HEK293 (cell line): ENCODE data around the gene RAB40C.
A peak's percentile ranks its signal among the peaks of the same experiment; 100 is the strongest.

Source experiments
- CTCF ChIA-PET: fragments of 350-600 bp; formaldehyde crosslinking; extraction: SDS; loops from one replicate; lab custom pipeline; 2021; ENCODE audit warnings: antibody characterized with exemption; lab: Yijun Ruan, JAX
- POLR2A ChIA-PET: fragments of 300-600 bp; formaldehyde crosslinking; extraction: SDS; loops from one replicate; lab custom pipeline; 2020; ENCODE audit warnings: antibody characterized with exemption, inconsistent platforms; lab: Yijun Ruan, JAX
- H3K27ac ChIP-seq: fragments of 200-500 bp; sonication (Bioruptor generic); 2 replicates; pipeline ENCODE4 v1.5.1; 2014; ENCODE audit warnings: low read depth, low read length, control low read depth, inconsistent platforms; ENCODE audit errors: extremely low read depth
- H3K36me3 ChIP-seq, 2 experiments: fragments of 200-500 bp in 1 of 2; sonication (Bioruptor generic) in 1 of 2; 1 replicate in 1 of 2; 2 replicates in 1 of 2; pipeline ENCODE4 v1.5.1; 2014 to 2017; ENCODE audit warnings: inconsistent platforms in 2 of 2, low read length in 2 of 2; ENCODE audit not compliant: control insufficient read depth in 2 of 2, insufficient read depth in 1 of 2
- H3K4me1 ChIP-seq: fragments of 200-500 bp; sonication (Bioruptor generic); 2 replicates; pipeline ENCODE4 v1.5.1; 2014; ENCODE audit warnings: mild to moderate bottlenecking, low read length, inconsistent platforms; ENCODE audit not compliant: control insufficient read depth, insufficient read depth
- H3K4me3 ChIP-seq: 2 replicates; pipeline ENCODE4 v1.5.1; 2011; ENCODE audit warnings: low read depth, mild to moderate bottlenecking, control low read depth, low read length, moderate library complexity
- H3K9me3 ChIP-seq: fragments of 200-500 bp; sonication (Bioruptor generic); 2 replicates; pipeline ENCODE4 v1.5.1; 2014; ENCODE audit warnings: low read depth, low read length, inconsistent platforms; ENCODE audit not compliant: control insufficient read depth, insufficient read depth
- AEBP2 ChIP-seq: fragments of 450-650 bp; formaldehyde crosslinking; IDR thresholded peaks from 2 replicates; pipeline ENCODE4 v1.5.1; 2016; ENCODE audit warnings: missing biosample characterization, missing genetic modification characterization, borderline replicate concordance
- BCL6B ChIP-seq: fragments of 450-650 bp; formaldehyde crosslinking; IDR thresholded peaks from 2 replicates; pipeline ENCODE4 v1.5.1; 2017; ENCODE audit warnings: missing biosample characterization, missing genetic modification characterization
- GLI4 ChIP-seq: fragments of 450-650 bp; formaldehyde crosslinking; IDR thresholded peaks from 2 replicates; pipeline ENCODE4 v1.5.1; 2016; ENCODE audit warnings: missing biosample characterization, missing genetic modification characterization
- GLIS1 ChIP-seq: fragments of 450-650 bp; formaldehyde crosslinking; IDR thresholded peaks from 2 replicates; pipeline ENCODE4 v1.5.1; 2016; ENCODE audit warnings: missing biosample characterization, missing genetic modification characterization
- IKZF3 ChIP-seq: fragments of 450-650 bp; IDR thresholded peaks from 2 replicates; pipeline ENCODE4 v1.5.0; 2018; ENCODE audit warnings: missing biosample characterization, mild to moderate bottlenecking, missing genetic modification characterization, moderate library complexity
- KLF8 ChIP-seq: fragments of 450-650 bp; formaldehyde crosslinking; IDR thresholded peaks from 2 replicates; pipeline ENCODE4 v1.5.1; 2016; ENCODE audit warnings: missing biosample characterization, missing genetic modification characterization
- REPIN1 ChIP-seq: fragments of 450-650 bp; formaldehyde crosslinking; IDR thresholded peaks from 2 replicates; pipeline ENCODE4 v1.5.1; 2017; ENCODE audit warnings: missing biosample characterization, missing genetic modification characterization, low read depth
- SCRT1 ChIP-seq: fragments of 450-650 bp; formaldehyde crosslinking; IDR thresholded peaks from 2 replicates; pipeline ENCODE4 v1.5.1; 2016; ENCODE audit warnings: missing biosample characterization, missing genetic modification characterization, borderline replicate concordance
- SP7 ChIP-seq: fragments of 450-650 bp; formaldehyde crosslinking; IDR thresholded peaks from 2 replicates; pipeline ENCODE4 v1.5.1; 2016; ENCODE audit warnings: missing biosample characterization, missing genetic modification characterization
- YY1 ChIP-seq: fragments of 450-650 bp; formaldehyde crosslinking; IDR thresholded peaks from 2 replicates; pipeline ENCODE4 v1.5.1; 2018; ENCODE audit warnings: missing biosample characterization, missing genetic modification characterization
- ZBTB11 ChIP-seq: fragments of 450-650 bp; formaldehyde crosslinking; conservative IDR thresholded peaks from 2 replicates; pipeline ENCODE4 v1.5.1; 2016; ENCODE audit warnings: low read depth, missing biosample characterization, missing genetic modification characterization
- ZBTB17 ChIP-seq: fragments of 450-650 bp; formaldehyde crosslinking; IDR thresholded peaks from 2 replicates; pipeline ENCODE4 v1.5.1; 2016; ENCODE audit warnings: missing biosample characterization, missing genetic modification characterization
- ZBTB21 ChIP-seq: fragments of 450-650 bp; formaldehyde crosslinking; IDR thresholded peaks from 2 replicates; pipeline ENCODE4 v1.5.1; 2017; ENCODE audit warnings: missing biosample characterization, missing genetic modification characterization
- ZBTB48 ChIP-seq: fragments of 450-650 bp; formaldehyde crosslinking; IDR thresholded peaks from 2 replicates; pipeline ENCODE4 v1.5.1; 2016; ENCODE audit warnings: missing biosample characterization, missing genetic modification characterization
- ZBTB8A ChIP-seq: fragments of 450-650 bp; formaldehyde crosslinking; IDR thresholded peaks from 2 replicates; pipeline ENCODE4 v1.5.1; 2016; ENCODE audit warnings: missing biosample characterization, missing genetic modification characterization
- ZFP37 ChIP-seq: fragments of 450-650 bp; formaldehyde crosslinking; IDR thresholded peaks from 2 replicates; pipeline ENCODE4 v1.5.1; 2016; ENCODE audit warnings: missing biosample characterization, missing genetic modification characterization
- ZFP69B ChIP-seq: fragments of 450-650 bp; formaldehyde crosslinking; IDR thresholded peaks from 2 replicates; pipeline ENCODE4 v1.5.1; 2016; ENCODE audit warnings: missing biosample characterization, missing genetic modification characterization
- ZNF10 ChIP-seq: fragments of 450-650 bp; formaldehyde crosslinking; IDR thresholded peaks from 2 replicates; pipeline ENCODE4 v1.5.1; 2017; ENCODE audit warnings: missing biosample characterization, missing genetic modification characterization
- ZNF132 ChIP-seq: fragments of 450-650 bp; formaldehyde crosslinking; IDR thresholded peaks from 2 replicates; pipeline ENCODE4 v1.5.1; 2017; ENCODE audit warnings: missing biosample characterization, missing genetic modification characterization, borderline replicate concordance
- ZNF140 ChIP-seq: fragments of 450-650 bp; formaldehyde crosslinking; IDR thresholded peaks from 2 replicates; pipeline ENCODE4 v1.5.1; 2016; ENCODE audit warnings: missing biosample characterization, missing genetic modification characterization
- ZNF155 ChIP-seq: fragments of 450-650 bp; formaldehyde crosslinking; IDR thresholded peaks from 2 replicates; pipeline ENCODE4 v1.5.1; 2016; ENCODE audit warnings: missing biosample characterization, missing genetic modification characterization
- ZNF174 ChIP-seq: fragments of 450-650 bp; formaldehyde crosslinking; IDR thresholded peaks from 2 replicates; pipeline ENCODE4 v1.5.0; 2017; ENCODE audit warnings: missing biosample characterization, mild to moderate bottlenecking, missing genetic modification characterization
- ZNF18 ChIP-seq: fragments of 450-650 bp; formaldehyde crosslinking; IDR thresholded peaks from 2 replicates; pipeline ENCODE4 v1.5.1; 2016; ENCODE audit warnings: missing biosample characterization, missing genetic modification characterization
- ZNF362 ChIP-seq: fragments of 450-650 bp; formaldehyde crosslinking; IDR thresholded peaks from 2 replicates; pipeline ENCODE4 v1.5.1; 2016; ENCODE audit warnings: missing biosample characterization, missing genetic modification characterization
- ZNF37A ChIP-seq: fragments of 450-650 bp; IDR thresholded peaks from 2 replicates; pipeline ENCODE4 v1.5.1; 2018; ENCODE audit warnings: missing biosample characterization, missing genetic modification characterization
- ZNF510 ChIP-seq: fragments of 450-650 bp; formaldehyde crosslinking; IDR thresholded peaks from 2 replicates; pipeline ENCODE4 v1.5.1; 2018; ENCODE audit warnings: mild to moderate bottlenecking, missing genetic modification characterization, missing biosample characterization; ENCODE audit not compliant: insufficient replicate concordance
- ZNF514 ChIP-seq: fragments of 450-650 bp; formaldehyde crosslinking; IDR thresholded peaks from 2 replicates; pipeline ENCODE4 v1.5.1; 2016; ENCODE audit warnings: missing biosample characterization, missing genetic modification characterization
- ZNF544 ChIP-seq: fragments of 450-650 bp; formaldehyde crosslinking; IDR thresholded peaks from 2 replicates; pipeline ENCODE4 v1.5.0; 2017; ENCODE audit warnings: missing biosample characterization, missing genetic modification characterization
- ZNF621 ChIP-seq: fragments of 450-650 bp; formaldehyde crosslinking; IDR thresholded peaks from 2 replicates; pipeline ENCODE4 v1.5.1; 2017; ENCODE audit warnings: missing biosample characterization, missing genetic modification characterization
- ZNF626 ChIP-seq: fragments of 450-650 bp; sonication (Bioruptor Pico); formaldehyde crosslinking; IDR thresholded peaks from 2 replicates; pipeline ENCODE4 v1.5.1; 2018; ENCODE audit warnings: missing biosample characterization, missing genetic modification characterization, inconsistent platforms

The RAB40C gene

GRCh38 chr16:589658-590187 lies at the start of gene RAB40C:
RAB40C (plus strand) TSS chr16:590066; CDS start chr16:590292, 226 bp downstream.
- no peaks in the 10 kb centered on the region for H3K36me3 ChIP-seq
- peak within 1 kb of the TSS; percentile 94 for H3K27ac ChIP-seq
- POLR2A ChIA-PET = interaction anchor here (0.6 to 1.4 kb wide), 3 partner anchors 11 to 62 kb away, joined by 3 to 4 read pairs (median 3); partner anchors contain the start of gene CAPN15
- H3K4me1 ChIP-seq = peaks cover 14% of the 10 kb centered on the region
- CTCF ChIA-PET = interaction anchor here (0.6 to 0.9 kb wide), 2 partner anchors 11 to 47 kb away, joined by 3 to 5 read pairs; partner anchors contain the start of gene METTL26
- no peaks in the 10 kb centered on the region for H3K9me3 ChIP-seq
- peak within 1 kb of the TSS; percentile 84 for H3K4me3 ChIP-seq
- no peak for TF ChIP-seq AEBP2 (tag by site-specific recombination)
- no peak for TF ChIP-seq ZNF37A
- no peak for TF ChIP-seq ZBTB48 (tag by site-specific recombination)
- TF ChIP-seq ZNF510 (tag by site-specific recombination) = no peak
- no peak for TF ChIP-seq ZNF155 (tag by site-specific recombination)
- TF ChIP-seq ZNF10 (tag by site-specific recombination) = no peak
- no peak for TF ChIP-seq ZNF544 (tag by site-specific recombination)
- no peak for TF ChIP-seq ZNF626 (tag by site-specific recombination)
- no peak for TF ChIP-seq ZNF132
- no peak; the same call in 1 of the 2 replicates for TF ChIP-seq ZBTB8A (tag by site-specific recombination)
- no peak for TF ChIP-seq ZBTB11
- TF ChIP-seq BCL6B = no peak
- TF ChIP-seq ZBTB21 (tag by site-specific recombination) = no peak
- no peak for TF ChIP-seq GLI4 (tag by site-specific recombination)
- peak; percentile 82 for TF ChIP-seq IKZF3 (tag by site-specific recombination)
- TF ChIP-seq KLF8 (tag by site-specific recombination) = peak; percentile 97
- peak; percentile 53; the same call in 1 of the 2 replicates for TF ChIP-seq SP7 (tag by site-specific recombination)
- TF ChIP-seq ZNF621 (tag by site-specific recombination) = no peak
- no peak for TF ChIP-seq ZFP69B (tag by site-specific recombination)
- TF ChIP-seq ZNF174 (tag by site-specific recombination) = no peak
- TF ChIP-seq SCRT1 (tag by site-specific recombination) = no peak
- TF ChIP-seq ZNF362 (tag by site-specific recombination) = no peak
- no peak for TF ChIP-seq ZFP37 (tag by site-specific recombination)
- peak; percentile 50 for TF ChIP-seq GLIS1 (tag by site-specific recombination)
- TF ChIP-seq REPIN1 (tag by site-specific recombination) = no peak
- no peak for TF ChIP-seq ZNF140 (tag by site-specific recombination)
- TF ChIP-seq ZNF18 = no peak
- no peak for TF ChIP-seq ZNF514 (tag by site-specific recombination)
- TF ChIP-seq ZBTB17 (tag by site-specific recombination) = no peak
- TF ChIP-seq YY1 (tag by site-specific recombination) = no peak
